ENCODE results near the gene ARPC1B. TPM values are rescaled to one million over a fixed set of nuclear protein-coding genes. Genes with fewer than 3 reads are reported as not detected.
A peak's percentile ranks its signal among the peaks of the same experiment; 100 is the strongest.

The ARPC1B gene
- total and polyA plus RNA-seq, 3 donors from 2014 or later = 50.5 to 64.9 (median 64.6) TPM

- TF ChIP-seq POLR2A (IDR thresholded peaks at IDR 0.05) (no peak), CTCF (IDR thresholded peaks at IDR 0.05) (no peak)
- DNase-seq = no peak
- Histone ChIP-seq H3K9me3 (no peaks in the 10 kb centered on the region), H3K4me3 (peak overlapping the region; percentile 95 to 99), H3K36me3 (ENCODE audit: low read depth, missing control alignments) (no peaks in the 10 kb centered on the region), H3K27ac (peak overlapping the region; percentile 92 to 96), H3K27me3 (no peaks in the 10 kb centered on the region), H3K4me1 (peaks cover 38% of the 10 kb centered on the region)
- intact Hi-C loops (cut with DNase I; ENCODE audit: low total_unique reads) = no loop called here
- 61 to 66% methylated on average over 9 of the region's 9 CpGs for WGBS, 2 donors
Measured at GRCh38 chr7:99440195-99440594, 65.7 kb downstream of the ARPC1B start.

Other genes starting within 250 kb of the ARPC1B start
- gene SMURF1, start 230.6 kb upstream of the ARPC1B start, total RNA-seq = 10 to 100 TPM; 34.5 to 46.9 TPM
- gene SMURF1, start 230.6 kb upstream of the ARPC1B start, polyA plus RNA-seq (ENCODE audit: insufficient read depth, low read depth, low replicate concordance) = 79.5 TPM
- under 1 TPM in 1 of 2 donors, not detected in 1; 0.99 TPM for gene KPNA7, start 166.6 kb upstream of the ARPC1B start, total RNA-seq
- gene KPNA7, start 166.6 kb upstream of the ARPC1B start, polyA plus RNA-seq (ENCODE audit: insufficient read depth, low read depth, low replicate concordance) = not detected
- 1 to 10 TPM; 1.5 to 2.0 TPM for gene MYH16, start 101.9 kb upstream of the ARPC1B start, total RNA-seq
- gene MYH16, start 101.9 kb upstream of the ARPC1B start, polyA plus RNA-seq (ENCODE audit: insufficient read depth, low read depth, low replicate concordance) = 2.1 TPM
- 100 to 1,000 TPM in 1 of 2 donors, 10 to 100 TPM in 1; 91.8 to 120 TPM for gene ARPC1A, start 48.8 kb upstream of the ARPC1B start, total RNA-seq
- 117 TPM for gene ARPC1A, start 48.8 kb upstream of the ARPC1B start, polyA plus RNA-seq (ENCODE audit: insufficient read depth, low read depth, low replicate concordance)
- 10 to 100 TPM; 50.5 to 74.0 TPM for gene PDAP1, start 33.9 kb downstream of the ARPC1B start, total RNA-seq
- 126 TPM for gene PDAP1, start 33.9 kb downstream of the ARPC1B start, polyA plus RNA-seq (ENCODE audit: insufficient read depth, low read depth, low replicate concordance)
- gene BUD31, start 34.2 kb downstream of the ARPC1B start, total RNA-seq = 100 to 1,000 TPM in 1 of 2 donors, 10 to 100 TPM in 1; 91.2 to 123 TPM
- gene BUD31, start 34.2 kb downstream of the ARPC1B start, polyA plus RNA-seq (ENCODE audit: insufficient read depth, low read depth, low replicate concordance) = 174 TPM
- 10 to 100 TPM; 13.6 to 14.4 TPM for gene PTCD1, start 64.1 kb downstream of the ARPC1B start, total RNA-seq
- 6.1 TPM for gene PTCD1, start 64.1 kb downstream of the ARPC1B start, polyA plus RNA-seq (ENCODE audit: insufficient read depth, low read depth, low replicate concordance)
- 100 to 1,000 TPM; 107 to 130 TPM for gene CPSF4, start 64.2 kb downstream of the ARPC1B start, total RNA-seq
- gene CPSF4, start 64.2 kb downstream of the ARPC1B start, polyA plus RNA-seq (ENCODE audit: insufficient read depth, low read depth, low replicate concordance) = 82.4 TPM
- 100 to 1,000 TPM; 582 to 769 TPM for gene ATP5MF, start 91.4 kb downstream of the ARPC1B start, total RNA-seq
- 594 TPM for gene ATP5MF, start 91.4 kb downstream of the ARPC1B start, polyA plus RNA-seq (ENCODE audit: insufficient read depth, low read depth, low replicate concordance)
- gene ZNF789, start 98.2 kb downstream of the ARPC1B start, total RNA-seq = 10 to 100 TPM; 26.2 to 32.0 TPM
- 30.9 TPM for gene ZNF789, start 98.2 kb downstream of the ARPC1B start, polyA plus RNA-seq (ENCODE audit: insufficient read depth, low read depth, low replicate concordance)
- gene ZNF394, start 125.6 kb downstream of the ARPC1B start, total RNA-seq = 10 to 100 TPM; 45.3 to 65.0 TPM
- gene ZNF394, start 125.6 kb downstream of the ARPC1B start, polyA plus RNA-seq (ENCODE audit: insufficient read depth, low read depth, low replicate concordance) = 24.6 TPM
- 10 to 100 TPM; 19.9 to 24.9 TPM for gene ZKSCAN5, start 129.9 kb downstream of the ARPC1B start, total RNA-seq
- gene ZKSCAN5, start 129.9 kb downstream of the ARPC1B start, polyA plus RNA-seq (ENCODE audit: insufficient read depth, low read depth, low replicate concordance) = 24.7 TPM
- 10 to 100 TPM in 1 of 2 donors, 1 to 10 TPM in 1; 9.2 to 11.5 TPM for gene FAM200A, start 177.4 kb downstream of the ARPC1B start, total RNA-seq
- 11.4 TPM for gene FAM200A, start 177.4 kb downstream of the ARPC1B start, polyA plus RNA-seq (ENCODE audit: insufficient read depth, low read depth, low replicate concordance)
- 100 to 1,000 TPM; 120 to 149 TPM for gene ZNF655, start 183.9 kb downstream of the ARPC1B start, total RNA-seq
- 45.9 TPM for gene ZNF655, start 183.9 kb downstream of the ARPC1B start, polyA plus RNA-seq (ENCODE audit: insufficient read depth, low read depth, low replicate concordance)
- 10 to 100 TPM; 57.0 to 62.1 TPM for gene TMEM225B, start 223.5 kb downstream of the ARPC1B start, total RNA-seq
- gene TMEM225B, start 223.5 kb downstream of the ARPC1B start, polyA plus RNA-seq (ENCODE audit: insufficient read depth, low read depth, low replicate concordance) = 406 TPM
- 10 to 100 TPM; 31.0 to 36.0 TPM for gene ZSCAN25, start 242.2 kb downstream of the ARPC1B start, total RNA-seq
- gene ZSCAN25, start 242.2 kb downstream of the ARPC1B start, polyA plus RNA-seq (ENCODE audit: insufficient read depth, low read depth, low replicate concordance) = 14.1 TPM